Raji (cell line): ENCODE results near the gene APOB.

Experiments
- POLR2A ChIP-seq: IDR thresholded peaks from 2 replicates; pipeline ENCODE4 v1.6.1; 2011; ENCODE audit warnings: low read depth, low read length, control low read depth; ENCODE audit not compliant: insufficient read depth

APOB gene

GRCh38 chr2:21040468-21041377, 3.1 kb downstream of the APOB start:
- TF ChIP-seq POLR2A = no peak

DNA sequence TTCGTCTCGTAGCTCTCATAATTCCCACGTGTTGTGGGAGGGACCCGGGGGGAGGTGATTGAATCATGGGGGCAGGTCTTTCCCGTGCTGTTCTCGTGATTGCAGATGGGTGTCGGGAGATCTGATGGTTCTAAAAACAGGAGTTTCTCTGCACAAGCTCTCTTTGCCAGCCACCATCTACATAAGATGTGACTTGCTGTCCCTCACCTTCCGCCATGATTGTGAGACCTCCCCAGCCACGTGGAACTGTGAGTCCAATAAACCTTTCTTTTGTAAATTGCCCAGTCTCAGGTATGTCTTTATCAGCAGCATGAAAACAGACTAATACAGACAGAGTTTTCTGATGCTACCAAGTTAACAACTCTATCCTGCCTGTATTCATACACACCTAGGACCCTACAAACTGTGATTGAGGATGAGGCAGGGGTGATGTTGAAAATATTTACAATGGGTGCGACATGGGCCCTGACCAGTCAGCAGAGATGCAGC, 3.9 kb downstream of the APOB start:
- no peak for TF ChIP-seq POLR2A

DNA sequence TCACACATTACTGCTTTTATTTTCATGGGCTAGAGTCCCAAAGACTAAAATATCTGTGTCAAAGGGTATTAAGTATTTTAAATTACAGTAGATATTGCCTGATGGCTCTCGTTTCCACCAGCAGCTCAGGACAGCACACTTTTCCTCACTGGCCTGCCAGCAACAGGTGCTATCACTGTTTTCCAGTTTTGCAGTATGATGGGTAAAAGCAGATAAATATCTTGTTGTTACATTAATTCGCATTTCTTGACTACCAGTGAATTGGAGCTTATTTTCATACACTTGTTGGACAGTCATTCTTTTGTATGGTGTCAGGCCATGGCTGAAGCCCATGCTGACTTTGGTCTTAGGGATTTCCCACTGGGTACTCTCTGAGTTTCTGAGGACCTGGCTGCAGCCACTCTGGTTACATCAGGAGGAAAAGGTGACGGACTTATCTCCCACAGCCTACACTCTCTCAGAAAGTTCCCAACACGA, 4.8 kb downstream of the APOB start:
- no peak for TF ChIP-seq POLR2A

GRCh38 chr2:21038403-21039073, 5.3 kb downstream of the APOB start:
- no peak for TF ChIP-seq POLR2A

DNA sequence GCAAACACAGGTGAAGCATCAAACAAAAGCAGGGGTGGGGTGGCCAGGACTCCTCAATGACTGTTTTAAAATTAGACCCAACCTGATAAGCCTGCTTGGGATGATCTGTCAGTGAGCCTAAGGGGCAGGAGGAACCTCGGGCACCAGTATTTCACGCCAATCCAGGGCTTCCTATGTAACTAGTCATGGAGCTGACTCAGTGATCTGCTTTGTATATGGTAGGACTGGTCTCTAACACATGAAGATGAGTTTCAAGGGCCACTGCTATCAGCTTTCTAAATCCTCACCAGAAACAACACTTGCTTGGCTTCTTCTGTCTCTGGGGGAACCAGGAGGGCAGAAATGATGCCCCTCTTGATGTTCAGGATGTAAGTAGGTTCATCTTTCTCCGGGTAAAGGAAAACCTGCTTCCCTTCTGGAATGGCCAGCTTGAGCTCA, 6.2 kb downstream of the APOB start:
- TF ChIP-seq POLR2A = no peak

DNA sequence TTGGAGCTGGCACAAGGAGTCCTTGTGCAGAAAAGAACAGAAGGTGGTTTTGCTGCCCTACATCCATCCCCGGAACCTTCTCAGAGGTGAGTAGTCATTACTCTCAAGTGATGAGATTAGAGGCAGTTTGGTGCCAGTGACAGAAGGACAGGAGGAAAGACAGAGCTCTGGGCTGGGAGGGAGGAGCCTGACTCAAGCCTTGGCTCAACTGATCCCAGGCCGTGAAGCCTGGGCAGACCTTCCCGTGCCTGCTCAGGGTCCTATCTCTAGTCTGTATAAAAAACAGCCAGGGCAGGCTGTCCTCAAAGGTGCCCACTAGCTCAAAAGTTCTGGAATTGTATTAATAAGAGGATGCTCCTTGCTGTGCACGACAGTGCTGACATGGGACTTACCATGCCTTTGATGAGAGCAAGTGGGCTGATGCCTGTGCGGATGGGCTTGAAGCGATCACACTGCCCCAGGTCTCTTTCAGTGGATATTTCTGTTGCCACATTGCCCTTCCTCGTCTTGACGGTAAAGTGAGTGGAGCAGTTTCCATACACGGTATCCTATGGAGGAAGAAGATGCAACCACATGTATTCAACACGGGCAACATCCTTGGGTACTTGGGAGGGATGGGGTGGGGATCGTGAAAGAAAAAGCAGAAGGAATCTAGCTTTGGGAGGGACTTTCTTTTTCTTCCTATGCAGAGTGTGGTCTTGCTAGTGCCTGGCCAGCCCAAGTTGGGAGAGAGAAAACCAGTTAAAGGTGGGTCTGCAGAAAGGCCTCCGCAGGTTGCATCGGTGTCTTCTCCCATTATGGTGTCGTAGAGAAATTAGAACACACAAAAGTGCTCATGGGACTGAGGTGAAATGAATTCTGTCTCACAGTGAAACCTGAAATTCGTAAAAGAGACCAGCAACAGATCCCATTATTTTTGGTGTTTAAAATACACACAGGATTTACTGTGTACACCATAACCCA, 6.9 kb downstream of the APOB start:
- TF ChIP-seq POLR2A = no peak

- TF ChIP-seq POLR2A = no peak
These were observed 7.7 kb downstream of the APOB start for GRCh38 chr2:21035974-21036707.

DNA sequence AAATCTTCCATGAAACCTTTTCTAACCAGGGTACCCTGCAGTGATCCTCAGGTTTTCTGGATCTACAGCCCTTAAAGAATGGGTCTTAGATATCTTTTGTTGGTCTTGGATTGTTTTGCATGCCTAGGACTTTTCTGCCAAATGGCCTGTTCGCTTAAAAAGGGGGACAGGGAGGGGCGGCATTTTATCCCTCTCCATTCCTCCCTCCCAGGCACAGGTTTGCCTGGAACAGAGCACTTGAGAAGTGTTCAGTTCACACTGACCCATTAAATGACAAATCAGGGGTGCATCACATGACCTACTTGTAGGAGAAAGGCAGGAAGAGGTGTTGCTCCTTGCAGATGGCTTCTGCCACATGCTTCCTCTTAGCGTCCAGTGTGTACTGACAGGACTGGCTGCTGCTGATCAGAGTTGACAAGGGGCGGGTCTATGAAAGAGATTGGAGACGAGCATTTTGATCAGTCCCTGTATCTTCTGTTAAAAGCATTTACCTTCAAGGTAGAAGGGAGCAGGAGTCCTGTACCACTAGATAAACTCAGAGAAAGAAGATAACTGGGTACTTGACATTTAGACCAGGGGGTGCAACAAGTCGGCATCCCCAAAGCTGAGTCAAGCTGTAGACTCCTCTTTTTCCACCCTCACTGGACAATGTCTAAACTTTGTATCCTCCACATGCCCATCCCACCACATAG, 8.4 kb downstream of the APOB start:
- TF ChIP-seq POLR2A = no peak

GRCh38 chr2:21034972-21035279, 8.9 kb downstream of the APOB start:
- TF ChIP-seq POLR2A = no peak

- no peak for TF ChIP-seq POLR2A
These were observed 9.5 kb downstream of the APOB start for GRCh38 chr2:21034156-21034971.

GRCh38 chr2:21033237-21034155, 10.4 kb downstream of the APOB start:
- TF ChIP-seq POLR2A = no peak

- TF ChIP-seq POLR2A = no peak
These were observed 11.3 kb downstream of the APOB start for GRCh38 chr2:21032338-21033236.
